ENCODE data around the gene TECPR1. TPM values are rescaled to one million over a fixed set of nuclear protein-coding genes. Genes with fewer than 3 reads are reported as not detected.
"Not testable (repeated sequence)": the region's sequence is repeated elsewhere in the genome, so short reads cannot be mapped to it uniquely, and the experiment has no call there.

Gene TECPR1
- total RNA-seq, 1 donor from 2014 or later = 15.7 TPM

DNA sequence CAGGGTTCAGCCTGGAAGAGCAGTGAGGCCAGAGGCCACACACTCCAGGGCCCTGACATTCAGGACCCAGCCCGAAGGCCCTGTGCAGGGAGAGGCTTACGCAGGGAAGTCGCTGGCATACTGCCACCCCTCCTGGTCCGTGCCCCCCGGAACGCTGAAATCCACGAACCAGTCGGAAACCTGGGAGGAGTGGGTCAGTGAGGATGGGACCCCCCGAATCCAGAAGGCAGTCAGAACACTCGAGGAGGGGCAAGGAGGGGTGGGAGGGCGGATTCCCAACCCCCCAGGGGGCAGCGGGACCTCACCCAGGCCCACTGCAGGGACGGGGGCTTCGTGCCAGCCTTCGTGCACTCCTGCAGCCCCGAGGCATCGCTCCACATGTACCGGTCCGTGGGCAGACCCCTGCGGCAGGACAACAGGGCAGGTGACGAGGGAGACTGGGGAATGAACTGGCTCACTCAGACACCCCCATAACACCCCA lies 27.3 kb downstream of the TECPR1 start:
- no peak for ATAC-seq

DNA sequence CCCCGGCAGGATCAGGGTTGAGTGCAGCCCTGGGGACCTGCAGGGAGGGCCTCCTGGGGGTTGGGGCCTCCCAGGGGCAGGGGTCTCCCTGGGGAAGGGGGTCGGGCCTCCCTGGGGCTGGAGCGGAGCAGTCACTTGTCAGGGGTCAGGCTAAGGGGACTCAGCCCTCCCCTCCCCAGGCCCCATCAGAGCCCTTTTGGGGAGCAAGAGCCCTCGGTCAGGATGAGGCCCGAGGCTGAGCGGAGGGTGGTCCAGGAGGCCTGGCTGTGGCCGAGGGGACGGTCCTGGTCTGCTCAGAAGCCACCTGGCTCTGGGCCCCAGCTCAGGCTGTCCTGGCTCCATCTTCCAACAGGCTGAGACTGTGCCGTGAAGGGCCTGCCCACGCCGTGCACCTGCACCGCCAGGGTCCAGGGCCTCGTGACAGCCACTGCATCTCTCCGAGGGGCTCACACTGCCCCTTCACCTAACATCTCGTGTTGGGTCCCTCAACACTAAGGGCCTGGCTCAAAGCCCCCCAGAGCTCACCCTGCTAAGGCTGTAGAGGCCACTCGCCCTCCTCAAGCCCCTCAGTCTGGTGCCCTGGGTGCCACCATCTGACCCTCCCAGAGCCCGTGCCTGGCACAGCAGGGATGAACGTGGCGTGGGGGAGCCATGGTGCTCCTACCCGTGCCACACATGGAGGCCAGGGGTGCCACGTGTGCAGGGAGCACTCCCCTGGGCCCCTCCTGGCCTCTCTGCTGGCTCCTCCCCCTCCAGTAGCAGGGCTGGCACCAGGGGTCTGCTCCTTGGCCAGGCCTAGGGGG lies 27.9 kb downstream of the TECPR1 start:
- ATAC-seq = peak; percentile 16

DNA sequence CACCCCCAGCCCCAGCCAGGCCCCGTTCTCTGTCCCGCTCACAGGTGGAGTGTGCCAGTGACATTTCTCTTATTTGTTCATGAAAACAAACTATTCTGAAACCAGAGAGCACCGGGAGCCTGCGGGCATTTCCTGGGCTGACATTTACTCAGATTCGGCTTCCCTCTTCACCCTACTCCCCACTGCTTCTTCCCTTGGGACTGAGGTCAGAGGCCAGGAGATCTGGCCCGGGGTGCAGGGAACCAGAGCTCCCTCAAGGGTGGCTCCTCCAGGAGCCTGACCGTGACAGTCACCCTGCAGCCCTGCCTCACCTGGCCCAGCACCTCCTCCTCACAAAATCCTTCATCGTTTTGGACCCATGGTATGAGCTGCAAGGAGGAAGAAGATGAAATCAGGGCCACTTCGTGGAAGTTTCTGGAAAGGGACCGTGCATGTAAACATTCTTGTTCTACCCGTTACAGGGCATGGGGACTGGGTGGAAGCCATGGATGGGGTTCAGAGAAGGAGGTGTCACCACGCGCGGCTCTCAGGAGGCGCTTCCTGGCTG lies 28.6 kb downstream of the TECPR1 start:
- ATAC-seq = no peak

DNA sequence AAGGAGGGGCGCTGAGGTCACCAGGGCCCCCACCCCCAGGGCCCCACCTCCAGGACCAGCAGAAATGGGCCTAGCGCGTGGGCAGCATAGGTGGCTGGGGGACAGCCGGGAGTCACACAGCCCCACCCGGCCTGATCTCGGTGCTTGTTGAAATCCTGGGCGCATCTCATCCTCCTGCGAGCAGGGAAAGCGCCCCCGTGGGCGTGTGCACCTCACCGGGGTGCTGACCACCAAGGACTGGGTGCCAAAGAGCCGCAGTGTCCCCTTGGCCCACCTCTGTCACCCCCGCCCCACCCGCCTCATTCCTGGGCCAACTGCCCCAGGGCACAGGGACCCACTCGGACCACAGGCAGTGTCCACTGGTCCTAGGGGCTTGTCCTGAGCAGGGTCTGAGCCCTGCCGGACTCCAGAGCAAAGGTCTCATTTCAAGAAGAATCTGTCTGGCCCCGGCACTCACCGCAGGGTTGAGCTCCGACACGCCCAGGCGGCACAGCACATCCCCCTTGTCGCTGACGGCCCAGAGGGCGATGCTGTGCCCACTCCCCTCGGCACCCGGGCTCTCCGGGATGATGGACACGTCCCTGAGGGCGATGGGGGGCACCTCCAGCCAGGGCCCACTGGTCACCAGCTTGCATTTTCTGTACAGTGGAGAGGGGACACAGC lies 29.4 kb downstream of the TECPR1 start:
- ATAC-seq = no peak

DNA sequence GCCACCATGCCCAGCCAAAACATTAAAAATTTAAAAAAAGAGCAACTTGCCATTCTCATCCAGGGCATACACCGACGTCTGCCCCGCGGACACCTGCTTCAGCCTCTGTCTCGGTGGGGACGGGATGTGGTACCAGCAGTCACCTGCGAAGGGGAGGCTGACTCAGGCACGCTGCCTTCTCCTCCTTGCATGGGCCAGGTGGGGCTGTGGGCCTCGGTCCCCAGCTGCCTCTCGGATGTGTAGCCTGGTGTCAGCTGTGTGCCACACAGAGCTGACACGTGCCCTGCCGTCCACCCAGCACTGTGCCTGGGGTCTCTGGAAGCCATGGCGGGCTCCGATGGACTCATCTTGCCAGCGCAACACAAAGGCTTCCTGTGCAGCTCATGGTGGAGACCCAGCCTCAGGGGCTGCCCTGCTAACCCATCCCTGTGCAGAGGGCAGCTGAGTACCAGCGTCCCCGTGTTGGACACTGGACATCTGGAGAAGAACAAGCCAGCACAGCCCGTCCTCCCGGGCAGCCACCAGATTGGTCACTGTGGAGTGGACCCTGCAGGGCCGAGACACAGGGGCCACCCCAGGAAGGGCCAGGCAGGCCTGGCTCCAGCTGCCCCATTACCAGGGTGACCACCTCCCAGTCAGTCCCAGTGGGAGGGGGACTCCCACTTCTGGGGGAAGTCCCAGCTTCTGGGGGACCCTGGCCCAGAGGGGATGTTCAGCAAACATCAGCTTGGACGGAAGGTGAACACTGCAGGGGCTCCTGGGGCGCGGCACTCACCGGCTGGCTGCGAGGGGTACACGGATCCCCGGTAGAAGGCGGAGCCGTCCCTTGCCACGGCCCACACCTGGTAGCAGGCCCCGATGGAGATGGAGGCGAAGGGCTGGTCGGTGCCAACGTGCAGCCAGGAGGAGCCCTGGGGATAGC lies 30.2 kb downstream of the TECPR1 start:
- no peak for ATAC-seq

DNA sequence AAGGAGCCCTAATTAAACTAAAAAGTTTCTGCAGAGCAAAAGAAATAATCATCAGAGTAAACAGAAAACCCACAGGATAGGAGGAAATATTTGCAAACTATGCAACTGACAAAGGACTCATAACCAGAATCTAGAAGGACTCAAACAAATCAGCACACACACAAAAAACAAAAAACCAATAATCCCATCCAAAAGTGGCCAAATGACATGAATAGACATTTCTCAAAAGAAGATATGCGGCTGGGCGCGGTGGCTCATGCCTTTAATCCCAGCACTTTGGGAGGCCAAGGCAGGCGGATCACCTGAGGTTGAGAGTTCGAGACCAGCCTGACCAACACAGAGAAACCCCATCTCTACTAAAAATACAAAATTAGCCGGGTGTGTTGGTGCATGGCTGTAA lies 32.6 kb downstream of the TECPR1 start:
- not testable (repeated sequence) for ATAC-seq

DNA sequence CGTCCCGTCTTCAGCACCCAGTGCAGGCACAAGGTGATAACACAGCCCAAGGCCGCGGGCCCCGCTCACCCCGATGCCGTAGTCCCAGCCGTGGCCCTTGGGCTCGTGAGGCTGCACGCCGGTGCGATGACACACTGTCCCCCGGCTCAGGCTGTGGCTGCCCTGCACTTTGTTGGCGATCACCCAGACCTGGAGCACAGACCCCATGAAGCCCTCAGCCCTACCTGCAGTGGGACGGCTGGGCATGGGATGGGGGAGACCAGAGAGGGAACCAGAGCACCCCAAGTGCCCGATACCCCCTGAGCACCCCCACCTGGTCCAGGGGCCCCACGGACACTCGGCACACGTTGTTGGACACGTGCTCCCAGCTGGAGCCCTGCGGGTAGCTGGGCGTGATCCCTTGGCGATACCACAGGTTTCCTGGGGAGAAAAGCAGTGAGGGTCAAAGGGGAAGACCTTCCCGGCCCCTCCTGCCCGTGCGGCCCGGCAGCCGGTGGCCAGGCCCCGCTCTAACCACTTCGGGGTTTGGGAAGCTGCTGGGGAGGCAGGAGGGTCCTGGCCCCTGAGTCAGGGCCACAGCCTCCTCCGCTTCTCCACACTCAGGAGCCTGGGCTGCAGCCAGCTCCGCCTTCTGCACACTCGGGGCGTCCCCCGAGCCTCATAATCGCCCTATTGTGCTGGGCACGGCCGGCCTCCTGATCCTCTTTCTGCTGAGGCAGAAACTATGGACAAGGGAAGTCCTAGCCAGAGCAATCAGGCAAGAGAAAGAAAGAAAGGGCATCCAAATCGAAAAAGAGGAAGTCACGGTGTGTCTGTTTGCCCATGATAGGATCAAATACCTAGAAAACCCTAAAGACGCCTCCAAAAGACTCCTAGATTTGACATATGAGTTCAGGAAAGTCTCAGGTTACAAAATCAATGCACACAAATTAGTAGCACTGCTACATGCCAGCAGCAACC lies 34.1 kb downstream of the TECPR1 start:
- no peak for ATAC-seq

DNA sequence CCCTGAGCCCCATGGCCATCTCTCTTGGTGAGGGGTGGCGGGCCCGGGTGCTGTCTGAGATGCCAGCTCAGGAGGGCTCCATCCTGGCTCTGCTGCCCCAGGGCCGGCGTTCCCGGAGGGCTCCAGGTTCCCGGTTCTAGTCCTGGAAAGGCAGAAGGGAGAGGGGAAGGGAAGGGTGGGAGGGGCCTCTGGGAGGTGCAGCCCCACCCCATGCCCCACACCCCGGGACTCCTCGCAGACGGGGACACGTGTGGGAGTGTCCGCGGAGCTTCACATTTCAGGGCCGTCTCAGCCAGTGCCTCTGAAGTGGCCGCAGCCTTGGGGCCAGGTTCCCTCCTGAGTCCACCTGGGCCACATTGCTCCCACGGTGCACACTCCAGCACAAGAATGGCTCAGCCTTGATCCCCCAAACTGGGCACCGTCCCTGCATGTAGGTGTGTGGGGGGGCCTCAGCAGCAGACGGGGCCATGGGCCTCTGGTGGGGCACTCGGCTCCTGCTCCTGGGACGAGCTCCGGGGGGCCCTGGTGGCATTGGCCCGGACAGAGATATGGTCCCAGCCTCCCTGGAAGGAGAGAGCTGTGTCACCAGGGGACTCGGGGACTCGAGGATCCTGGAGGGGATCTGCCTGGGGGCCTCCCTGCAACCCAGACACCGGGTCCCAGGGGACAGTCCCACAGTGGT lies 35.0 kb downstream of the TECPR1 start:
- peak; percentile 3 for ATAC-seq

DNA sequence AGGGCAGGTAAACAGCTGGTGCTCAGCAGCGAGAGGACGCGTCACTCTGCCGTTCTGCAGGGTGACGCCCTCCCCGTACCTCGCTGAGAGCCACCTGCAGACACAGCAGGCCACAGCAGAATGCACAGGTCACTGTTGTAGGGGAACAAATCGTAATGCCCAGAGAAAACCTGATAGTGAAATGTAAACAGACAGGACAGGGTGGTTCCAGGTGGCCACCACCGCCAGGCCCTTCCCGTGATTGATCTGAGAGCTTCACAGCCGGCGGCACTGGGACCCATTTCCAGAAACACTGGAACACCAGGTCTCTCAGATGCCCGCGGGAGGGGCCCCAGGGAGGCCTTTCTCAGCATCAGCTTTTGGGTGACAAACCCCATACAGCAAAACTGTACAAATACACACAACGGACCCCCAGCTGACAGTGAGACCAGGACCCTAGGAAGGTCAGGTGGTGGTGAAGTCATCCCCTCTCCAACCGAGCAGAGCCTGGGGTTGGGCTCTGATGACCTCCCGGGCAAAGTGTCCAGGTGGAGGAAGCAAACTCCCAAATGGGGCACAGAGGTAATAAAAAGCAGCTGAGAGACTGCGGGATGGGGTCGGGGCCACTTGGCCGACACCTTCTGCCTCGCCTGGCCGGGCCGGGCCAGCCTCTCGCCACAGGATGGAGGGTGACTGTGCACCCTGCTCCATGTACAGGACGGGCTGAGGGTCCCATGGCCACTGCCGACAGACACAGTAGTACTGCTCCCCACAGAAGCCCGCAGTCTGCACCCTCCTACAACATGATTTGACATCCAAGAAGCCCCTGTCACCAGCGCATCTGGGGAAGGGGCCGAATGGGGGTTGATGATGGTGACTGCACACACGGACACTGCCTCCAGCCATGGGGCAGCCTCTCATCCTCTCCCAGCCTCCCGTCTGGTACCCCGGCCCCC lies 36.2 kb downstream of the TECPR1 start:
- ATAC-seq = no peak

DNA sequence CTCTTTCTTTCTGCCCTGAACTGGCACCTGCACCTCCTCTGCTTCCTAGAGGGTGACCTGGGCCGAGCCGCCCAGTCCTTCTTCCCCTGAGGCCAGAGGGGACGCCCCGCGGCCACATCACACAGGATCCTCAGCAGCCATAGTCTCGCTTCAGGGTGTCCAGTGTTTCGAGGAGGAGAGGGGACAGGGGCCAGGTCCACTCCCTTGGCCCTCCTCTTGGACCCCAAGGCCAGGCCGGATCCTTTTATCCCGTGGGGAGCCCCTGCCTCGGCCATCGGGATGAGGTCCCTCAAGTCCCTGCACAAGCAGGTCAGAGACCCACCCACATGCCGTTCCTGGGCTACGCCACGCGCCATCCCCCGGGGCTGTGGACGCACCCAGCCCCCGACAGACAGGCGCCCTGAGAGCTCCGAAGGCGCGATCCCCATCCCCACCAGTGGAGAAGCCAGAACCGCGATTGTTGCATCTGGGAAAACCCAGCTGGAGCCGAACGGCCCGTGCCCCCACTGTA lies 37.2 kb downstream of the TECPR1 start:
- no peak for ATAC-seq

DNA sequence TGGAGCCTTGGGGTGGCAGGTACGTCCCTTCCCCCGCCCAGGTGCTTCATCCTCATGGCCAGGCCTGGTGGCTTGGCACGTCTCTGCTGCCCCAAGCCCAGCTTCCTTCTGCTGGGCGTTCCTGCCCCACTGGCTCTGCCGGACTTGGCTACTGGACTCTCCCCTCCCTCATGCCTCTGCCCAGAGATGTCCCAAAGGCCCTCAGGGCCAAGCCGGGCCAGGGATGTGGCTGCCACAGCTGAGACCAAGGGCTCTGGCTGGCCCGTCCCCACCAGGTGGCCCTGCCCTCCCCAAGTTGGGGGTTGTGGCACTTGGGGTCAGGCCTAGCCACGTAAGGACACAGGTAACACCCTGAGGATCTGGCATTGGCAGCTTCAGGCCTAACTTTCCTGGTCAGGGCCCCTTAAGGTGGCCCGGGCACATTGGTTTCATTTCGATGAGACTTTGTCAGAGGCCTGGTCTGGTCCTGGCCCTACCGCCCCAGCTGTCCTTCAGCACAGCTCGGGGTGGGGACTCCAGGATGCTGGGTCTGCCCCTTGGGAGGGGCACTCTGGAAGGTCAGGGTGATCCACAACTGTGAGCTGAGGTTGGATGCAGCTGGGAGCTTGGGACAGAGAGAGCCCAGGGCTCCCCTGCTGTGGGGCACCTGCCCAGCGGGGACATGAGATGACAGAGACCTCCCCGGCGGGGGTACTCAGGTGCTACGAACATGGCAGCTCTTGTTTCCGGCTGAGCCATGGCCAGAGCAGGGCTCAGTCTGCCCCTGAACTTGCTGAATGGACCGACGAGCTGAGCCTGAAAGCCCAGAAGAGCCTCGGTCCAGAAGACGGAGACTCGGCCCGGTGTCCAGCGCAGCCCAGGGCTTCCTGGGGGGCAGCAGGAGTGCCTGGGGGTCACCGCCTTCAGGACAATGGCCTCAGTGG lies 37.9 kb downstream of the TECPR1 start:
- ATAC-seq = peak; percentile 49

DNA sequence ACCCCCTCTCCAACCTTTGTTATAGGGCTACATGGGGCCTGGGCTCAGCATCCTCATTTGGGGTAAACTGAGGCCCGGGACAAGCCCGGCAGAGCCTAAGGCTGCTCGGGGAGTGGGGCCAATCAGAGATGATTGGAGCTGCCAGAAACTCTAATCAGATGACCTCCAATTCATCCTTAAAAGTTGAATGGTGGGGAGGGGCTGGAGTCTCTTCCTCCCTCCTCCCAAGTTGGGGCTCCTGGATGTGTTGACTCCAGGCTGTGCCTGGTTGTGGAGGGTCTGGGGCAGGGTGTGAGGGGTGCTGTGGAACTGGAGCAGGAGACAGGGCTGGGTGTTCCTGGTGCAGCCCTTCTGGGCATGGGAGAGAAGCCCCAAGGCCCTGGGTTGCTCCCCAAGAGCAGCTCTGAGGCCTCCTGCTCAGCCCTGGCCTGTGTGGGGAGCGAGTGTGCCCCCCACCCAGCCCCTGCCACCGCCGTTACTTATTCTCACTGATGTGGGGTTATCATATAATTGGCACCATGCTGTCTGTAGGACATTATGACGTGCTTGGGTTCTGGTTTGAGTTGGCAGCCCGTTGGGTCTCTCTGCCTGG lies 38.6 kb downstream of the TECPR1 start:
- ATAC-seq = no peak

DNA sequence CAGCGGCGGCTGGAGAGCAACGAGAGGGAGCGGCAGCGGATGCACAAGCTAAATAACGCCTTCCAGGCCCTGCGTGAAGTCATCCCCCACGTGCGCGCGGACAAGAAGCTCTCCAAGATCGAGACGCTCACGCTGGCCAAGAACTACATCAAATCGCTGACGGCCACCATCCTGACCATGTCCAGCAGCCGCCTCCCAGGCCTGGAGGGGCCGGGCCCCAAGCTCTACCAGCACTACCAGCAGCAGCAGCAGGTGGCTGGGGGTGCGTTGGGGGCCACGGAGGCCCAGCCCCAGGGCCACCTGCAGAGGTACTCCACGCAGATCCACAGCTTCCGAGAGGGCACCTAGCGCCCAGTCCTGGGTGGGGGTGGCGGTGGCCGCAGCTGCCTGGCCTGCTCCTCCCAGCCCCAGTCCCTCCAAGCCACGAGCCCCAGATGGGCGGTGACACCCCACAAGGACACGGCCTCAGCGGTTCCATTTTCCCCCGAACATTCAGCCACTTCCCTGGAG lies 39.4 kb downstream of the TECPR1 start:
- no peak for ATAC-seq

DNA sequence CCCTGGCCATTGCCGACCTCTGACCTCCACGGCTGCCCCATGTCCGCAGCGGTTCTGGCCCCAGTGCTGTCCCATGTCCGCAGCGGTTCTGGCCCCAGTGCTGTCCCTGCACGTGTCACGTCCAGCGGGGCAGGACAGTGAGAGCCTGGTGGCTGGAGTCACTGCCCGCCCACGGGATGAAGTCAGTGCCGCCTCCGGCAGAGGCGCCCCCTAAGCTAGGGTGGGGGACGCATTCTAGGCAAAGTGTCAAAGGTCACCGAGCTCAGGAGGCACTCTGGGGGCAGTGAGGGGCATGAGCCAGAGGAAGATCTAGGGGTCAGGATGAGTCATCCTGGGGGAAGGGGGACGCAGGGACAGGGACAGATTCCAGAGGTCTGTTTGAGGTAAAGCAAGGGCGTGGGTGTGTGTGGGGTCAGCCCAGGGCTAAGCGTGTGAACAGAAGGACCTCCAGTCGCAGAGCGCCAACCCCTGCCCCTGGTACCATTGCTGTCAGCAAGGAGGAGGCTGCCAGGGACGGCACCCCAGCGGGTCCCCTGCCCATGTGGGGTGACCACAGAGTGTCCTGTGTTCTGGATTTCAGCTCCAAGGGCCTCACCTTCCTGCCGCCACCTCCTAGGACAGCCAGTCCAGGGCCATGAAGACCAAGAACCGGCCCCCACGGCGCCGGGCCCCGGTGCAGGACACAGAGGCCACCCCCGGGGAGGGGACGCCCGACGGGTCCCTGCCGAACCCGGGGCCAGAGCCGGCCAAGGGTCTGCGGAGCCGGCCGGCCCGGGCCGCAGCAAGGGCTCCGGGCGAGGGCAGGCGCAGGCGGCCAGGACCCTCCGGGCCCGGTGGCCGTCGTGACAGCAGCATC lies 40.1 kb downstream of the TECPR1 start:
- peak; percentile 9 for ATAC-seq

DNA sequence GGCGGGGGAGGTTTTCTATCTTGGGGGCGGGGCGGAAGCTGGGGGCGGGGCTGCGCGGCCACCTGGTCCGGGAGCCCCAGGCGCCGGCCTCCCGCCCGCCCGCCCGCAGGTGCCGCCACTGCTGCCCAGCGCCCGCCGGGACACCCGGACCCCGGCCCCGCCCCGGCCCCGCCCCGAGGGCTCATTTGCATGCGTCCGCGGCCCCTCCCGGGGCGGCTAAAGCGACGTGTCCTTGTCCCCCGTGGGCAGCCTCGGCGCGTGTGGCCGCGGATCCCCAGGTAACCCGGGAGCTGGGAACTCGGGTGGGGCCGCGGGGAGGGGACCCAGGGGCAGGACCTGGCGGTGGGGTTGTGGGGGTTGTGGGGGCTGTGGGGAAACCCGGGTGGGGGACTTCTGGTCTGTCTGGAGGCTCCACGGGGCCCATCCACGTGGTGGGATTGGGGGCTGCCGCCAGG lies 40.8 kb downstream of the TECPR1 start, which contains the start of gene BHLHA15:
BHLHA15 (plus strand) TSS at position 219 of the 455 bp plus-strand sequence. CDS start 871 bp downstream, outside the sequence.
- no peak for ATAC-seq

DNA sequence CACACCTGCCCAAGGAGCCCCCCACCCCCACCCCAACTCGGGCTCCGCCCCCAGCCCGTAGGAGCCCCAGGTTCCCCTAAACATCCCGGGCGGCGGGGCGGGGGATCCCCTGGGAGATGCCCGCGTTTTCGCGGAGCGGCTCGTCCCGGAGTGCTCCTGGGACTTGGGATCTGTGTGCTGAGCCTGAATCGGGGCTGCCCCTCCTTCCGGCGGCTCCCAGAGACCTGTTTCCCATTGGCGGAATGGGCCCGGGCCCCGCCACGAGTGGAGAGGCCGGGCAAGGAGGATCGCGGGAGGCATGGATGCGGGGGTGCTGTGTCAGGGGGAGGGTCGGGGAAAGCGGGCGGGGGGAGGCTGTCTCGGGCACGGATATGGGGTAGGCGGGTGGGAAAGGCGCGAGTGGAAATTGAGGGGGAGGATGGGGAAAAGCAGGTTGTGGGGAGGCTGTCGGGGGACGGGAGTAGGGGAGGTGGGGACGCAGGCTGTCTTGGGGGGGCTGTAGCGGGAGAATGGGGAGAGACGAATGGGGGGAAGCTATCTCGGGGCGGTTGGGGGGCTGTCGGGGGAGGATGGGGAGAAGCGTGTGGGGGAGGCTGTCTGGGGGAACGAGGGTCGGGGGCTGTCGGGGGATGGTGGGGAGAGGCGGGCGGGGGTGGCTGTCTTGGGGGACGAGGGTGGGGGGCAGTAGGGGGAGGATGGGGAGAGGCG lies 41.4 kb downstream of the TECPR1 start:
- ATAC-seq = no peak

Measured in esophagus mucosa (tissue), 1 donor.